H1 (cell line): ENCODE data around the gene YAP1. TPM values are rescaled to one million over a fixed set of nuclear protein-coding genes. Genes with fewer than 3 reads are reported as not detected.

Experiments
- ATF2 ChIP-seq: IDR thresholded peaks from 2 replicates; pipeline ENCODE4 v1.6.1; 2012; ENCODE audit warnings: low read length, inconsistent platforms
- CHD1 ChIP-seq: IDR thresholded peaks from 2 replicates; pipeline ENCODE4 v1.6.1; 2012; ENCODE audit warnings: low read depth, low read length, improper control_type of control experiment
- CTBP2 ChIP-seq: IDR thresholded peaks from 2 replicates; pipeline ENCODE4 v1.7.0; 2011; ENCODE audit warnings: borderline replicate concordance, mild to moderate bottlenecking, moderate library complexity, mixed read lengths, low read length; ENCODE audit not compliant: insufficient read depth, insufficient read length
- CTCF ChIP-seq, 3 experiments: IDR thresholded peaks; 1 replicate in 2 of 3; 2 replicates in 1 of 3; pipeline versions ENCODE4 v1.5.1 to v1.6.1; 2011; ENCODE audit warnings: low read length in 3 of 3, mild to moderate bottlenecking in 3 of 3, inconsistent platforms in 2 of 3, low read depth in 1 of 3, moderate library complexity in 1 of 3; ENCODE audit not compliant: insufficient read depth in 1 of 3; ENCODE audit errors: control extremely low read depth in 1 of 3
- EGR1 ChIP-seq: IDR thresholded peaks from 2 replicates; pipeline ENCODE4 v1.6.1; 2011; ENCODE audit warnings: low read depth, low read length, borderline replicate concordance
- EZH2 ChIP-seq: fragments of 200-600 bp; sonication (generic); IDR thresholded peaks from 2 replicates; pipeline ENCODE4 v1.7.1; 2012; ENCODE audit warnings: low read depth, mild to moderate bottlenecking, moderate library complexity, low read length, inconsistent platforms; ENCODE audit not compliant: severe bottlenecking
- FOSL1 ChIP-seq: IDR thresholded peaks from 2 replicates; pipeline ENCODE4 v1.6.1; 2011; ENCODE audit warnings: mild to moderate bottlenecking, low read depth, low read length, moderate library complexity; ENCODE audit not compliant: insufficient read depth
- HDAC2 ChIP-seq, 2 experiments: fragments of 300-600 bp in 1 of 2; sonication (generic) in 1 of 2; IDR thresholded peaks; 2 replicates each; pipeline ENCODE4 v1.6.1; 2011 to 2012; ENCODE audit warnings: low read depth in 2 of 2, low read length in 2 of 2, mild to moderate bottlenecking in 2 of 2, moderate library complexity in 2 of 2, borderline replicate concordance in 1 of 2, inconsistent platforms in 1 of 2
- KDM1A ChIP-seq: fragments of 200-600, 300-600 bp; sonication (generic); IDR thresholded peaks from 2 replicates; pipeline ENCODE4 v1.7.1; 2016; ENCODE audit warnings: mild to moderate bottlenecking, low read length, borderline replicate concordance
- KDM4A ChIP-seq: IDR thresholded peaks from one replicate; pipeline ENCODE4 v1.7.1; 2012; ENCODE audit warnings: low read depth, mild to moderate bottlenecking, moderate library complexity, low read length, inconsistent platforms; ENCODE audit not compliant: severe bottlenecking
- KDM5A ChIP-seq: fragments of 200-600 bp; IDR thresholded peaks from 2 replicates; pipeline ENCODE4 v1.7.1; 2012; ENCODE audit warnings: mild to moderate bottlenecking, low read length, inconsistent platforms, mixed read lengths
- MAFK ChIP-seq: IDR thresholded peaks from 2 replicates; pipeline ENCODE4 v1.6.1; 2012; ENCODE audit warnings: low read depth, mild to moderate bottlenecking, improper control_type of control experiment, low read length
- PHF8 ChIP-seq: fragments of 200-600 bp; sonication (generic); conservative IDR thresholded peaks from 2 replicates; pipeline ENCODE4 v1.7.1; 2012; ENCODE audit warnings: low read depth, mild to moderate bottlenecking, inconsistent platforms, low read length, moderate library complexity
- POLR2A ChIP-seq, 2 experiments: IDR thresholded peaks; 1 replicate in 1 of 2; 2 replicates in 1 of 2; pipeline ENCODE4 v1.6.1; 2011; ENCODE audit warnings: low read depth in 2 of 2, low read length in 2 of 2, mild to moderate bottlenecking in 2 of 2; ENCODE audit errors: control extremely low read depth in 1 of 2
- RFX5 ChIP-seq: IDR thresholded peaks from 2 replicates; pipeline ENCODE4 v1.6.1; 2011; ENCODE audit warnings: low read depth, low read length, improper control_type of control experiment, borderline replicate concordance
- SP1 ChIP-seq: IDR thresholded peaks from 2 replicates; pipeline ENCODE4 v1.6.1; 2011; ENCODE audit warnings: low read depth, low read length
- SP4 ChIP-seq: IDR thresholded peaks from 2 replicates; pipeline ENCODE4 v1.6.1; 2012; ENCODE audit warnings: low read length, inconsistent platforms
- SUZ12 ChIP-seq: fragments of 200-600 bp; sonication (generic); IDR thresholded peaks from 2 replicates; pipeline ENCODE4 v1.6.1; 2012; ENCODE audit warnings: mild to moderate bottlenecking, inconsistent platforms, low read length, moderate library complexity, mixed read lengths
- TAF1 ChIP-seq: IDR thresholded peaks from 2 replicates; pipeline ENCODE4 v1.6.1; 2011; ENCODE audit warnings: mild to moderate bottlenecking, low read depth, low read length
- TCF12 ChIP-seq: IDR thresholded peaks from 2 replicates; pipeline ENCODE4 v1.6.1; 2011; ENCODE audit warnings: low read depth, mild to moderate bottlenecking, low read length
- polyA plus RNA-seq, 7 experiments: library from polyadenylated mRNA; depleted of rRNA in 3 of 7; stranded (reverse) in 5 of 7; unstranded in 2 of 7; fragments of >200 nt in 5 of 7; fragments of 200-250 nt in 2 of 7; gene quantifications; 1 replicate in 5 of 7; 2 replicates in 1 of 7; 4 replicates in 1 of 7; pipeline versions ENCODE4 v1.2.1 to v1.2.3, GENCODE V29; 2011 to 2013; ENCODE audit warnings: missing spikeins in 2 of 7, mixed read lengths in 2 of 7
- total RNA-seq: library from RNA; stranded (reverse); fragmentation: NEBNext Ultra II Directional; extraction: Animal tissue kit (Norgen Biotek cat#: 25700); gene quantifications from 2 replicates; pipeline ENCODE4 v1.2.1, GENCODE V29; 2021

Gene YAP1
- total and polyA plus RNA-seq, 2 of the 8 experiments (the other 6 are each of a cell fraction or from before 2014, with no cell fraction given) = 62.0 to 108 TPM

- TF ChIP-seq ATF2 = no peak
- no peak for TF ChIP-seq EZH2
- TF ChIP-seq CTBP2 = peak; percentile 15
- TF ChIP-seq SP4 = no peak
- TF ChIP-seq SUZ12 = no peak
- TF ChIP-seq TCF12 = 0 out of 2 replicates have a peak, but pooled peaks have one; percentile 20
- TF ChIP-seq POLR2A (IDR thresholded peaks at IDR 0.05; ENCODE audit: control extremely low read depth in 1 of 2, low read depth in 2 of 2, low read length in 2 of 2) = peak; percentile 84 to 89
- no peak for TF ChIP-seq CTCF (IDR thresholded peaks at IDR 0.05; ENCODE audit: control extremely low read depth in 1 of 3, insufficient read depth in 1 of 3, low read depth in 1 of 3, low read length in 3 of 3)
- TF ChIP-seq CHD1 = no peak
- TF ChIP-seq KDM5A = no peak
- TF ChIP-seq MAFK = no peak
- TF ChIP-seq PHF8 = peak; percentile 47; the same call in 1 of the 2 replicates
- peak; percentile 86 for TF ChIP-seq TAF1
- peak in 1 of 2 experiments; percentile 35; a peak in 1 of 4 replicates for TF ChIP-seq HDAC2 (IDR thresholded peaks at IDR 0.05; ENCODE audit: borderline replicate concordance in 1 of 2, low read depth in 2 of 2, low read length in 2 of 2)
- no peak for TF ChIP-seq RFX5
- TF ChIP-seq KDM4A = no peak
- no peak for TF ChIP-seq FOSL1
- no peak for TF ChIP-seq KDM1A
- TF ChIP-seq SP1 = peak; percentile 87
- peak; percentile 95; the same call in 1 of the 2 replicates for TF ChIP-seq EGR1
Measured at GRCh38 chr11:102111011-102111786, 952 bp downstream of the YAP1 start (continued).
